IMR-90 (cell line): ENCODE data around the gene FBLN7. TPM values are rescaled to one million over a fixed set of nuclear protein-coding genes. Genes with fewer than 3 reads are reported as not detected.

ENCODE experiments used
- ATAC-seq: fragments of 200-7000 bp; cut with Tn5 transposase; 2 replicates; pipeline ENCODE4 v1.9.1; 2020; ENCODE audit warnings: low read depth, mild to moderate bottlenecking, moderate library complexity
- BruUV-seq: library from RNA; stranded (reverse); fragments of 400-500 nt; replicated peaks from 2 replicates; lab custom pipeline; 2021; lab: Mats Ljungman, UMichigan
- CTCF ChIA-PET: fragments of 300-600 bp; formaldehyde crosslinking; extraction: SDS; loops from one replicate; lab custom pipeline; 2021; ENCODE audit warnings: antibody characterized with exemption; lab: Yijun Ruan, JAX
- POLR2A ChIA-PET: fragments of 300-600 bp; sonication (Branson Sonifier 250); formaldehyde crosslinking; loops from one replicate; lab custom pipeline; 2022; ENCODE audit warnings: antibody characterized with exemption; ENCODE audit not compliant: unreplicated experiment; lab: Charles Lee
- DNase-seq: peaks from one replicate; pipeline ENCODE4 v3.0.0; 2013
- H2AFZ ChIP-seq: replicated peaks from 2 replicates; pipeline ENCODE3; 2013; ENCODE audit warnings: low read length, mild to moderate bottlenecking; ENCODE audit not compliant: poor library complexity
- H2AK5ac ChIP-seq: 2 replicates; pipeline ENCODE4 v1.6.1; 2013; ENCODE audit warnings: low read depth, low read length, inconsistent platforms
- H2AK9ac ChIP-seq: replicated peaks from 2 replicates; pipeline ENCODE3; 2013; ENCODE audit warnings: mild to moderate bottlenecking, low read depth, low read length, moderate library complexity; ENCODE audit not compliant: poor library complexity
- H2BK120ac ChIP-seq: 2 replicates; pipeline ENCODE4 v1.6.1; 2013; ENCODE audit warnings: low read depth, low read length, inconsistent platforms
- H2BK15ac ChIP-seq: 3 replicates; pipeline ENCODE4 v1.6.1; 2013; ENCODE audit warnings: low read depth, low read length, inconsistent platforms
- H2BK20ac ChIP-seq: 2 replicates; pipeline ENCODE4 v1.6.1; 2013; ENCODE audit warnings: low read depth, mild to moderate bottlenecking, inconsistent platforms, low read length, moderate library complexity
- H2BK5ac ChIP-seq: 2 replicates; pipeline ENCODE4 v1.6.1; 2013; ENCODE audit warnings: mild to moderate bottlenecking, low read depth, low read length, inconsistent platforms; ENCODE audit not compliant: poor library complexity, severe bottlenecking
- H3K14ac ChIP-seq: replicated peaks from 2 replicates; pipeline ENCODE4 v1.6.1; 2013; ENCODE audit warnings: low read depth, low read length, inconsistent platforms
- H3K18ac ChIP-seq: 2 replicates; pipeline ENCODE4 v1.6.1; 2013; ENCODE audit warnings: low read depth, low read length, control low read depth
- H3K23ac ChIP-seq: 2 replicates; pipeline ENCODE4 v1.6.1; 2013; ENCODE audit warnings: low read depth, low read length, inconsistent platforms
- H3K27ac ChIP-seq: 2 replicates; pipeline ENCODE4 v1.5.1; 2013; ENCODE audit warnings: mild to moderate bottlenecking, control low read depth, low read length; ENCODE audit not compliant: insufficient read depth
- H3K27me3 ChIP-seq: 2 replicates; pipeline ENCODE4 v1.6.1; 2013; ENCODE audit warnings: low read length; ENCODE audit not compliant: control insufficient read depth, insufficient read depth
- H3K36me3 ChIP-seq: 2 replicates; pipeline ENCODE4 v1.6.1; 2013; ENCODE audit warnings: low read length, mixed read lengths; ENCODE audit not compliant: control insufficient read depth, insufficient read depth
- H3K4ac ChIP-seq: 2 replicates; pipeline ENCODE4 v1.6.1; 2013; ENCODE audit warnings: low read depth, low read length, inconsistent platforms
- H3K4me1 ChIP-seq: 2 replicates; pipeline ENCODE4 v1.6.1; 2013; ENCODE audit warnings: low read length, mixed read lengths; ENCODE audit not compliant: control insufficient read depth, insufficient read depth
- H3K4me2 ChIP-seq: 2 replicates; pipeline ENCODE4 v1.6.1; 2013; ENCODE audit warnings: low read depth, mild to moderate bottlenecking, control low read depth, low read length, moderate library complexity
- H3K4me3 ChIP-seq: 2 replicates; pipeline ENCODE4 v1.5.1; 2013; ENCODE audit warnings: low read depth, mild to moderate bottlenecking, control low read depth, low read length, moderate library complexity; ENCODE audit not compliant: insufficient read depth
- H3K56ac ChIP-seq: 2 replicates; pipeline ENCODE4 v1.6.1; 2013; ENCODE audit warnings: low read length, inconsistent platforms; ENCODE audit not compliant: insufficient read depth; ENCODE audit errors: extremely low read depth
- H3K79me1 ChIP-seq, 2 experiments: 2 replicates each; pipeline ENCODE4 v1.6.1; 2013; ENCODE audit warnings: low read length in 2 of 2, inconsistent platforms in 1 of 2, low read depth in 1 of 2
- H3K9ac ChIP-seq: 2 replicates; pipeline ENCODE4 v1.6.1; 2013; ENCODE audit warnings: low read depth, low read length, control low read depth
- H3K9me1 ChIP-seq: 2 replicates; pipeline ENCODE4 v1.6.1; 2013; ENCODE audit warnings: low read length, inconsistent platforms; ENCODE audit not compliant: insufficient read depth
- H3K9me3 ChIP-seq: 2 replicates; pipeline ENCODE4 v1.6.1; 2013; ENCODE audit warnings: low read length; ENCODE audit not compliant: control insufficient read depth, insufficient read depth
- H4K20me1 ChIP-seq: 2 replicates; pipeline ENCODE4 v1.6.1; 2013; ENCODE audit warnings: low read length, inconsistent platforms; ENCODE audit not compliant: insufficient read depth
- H4K5ac ChIP-seq: 2 replicates; pipeline ENCODE4 v1.6.1; 2013; ENCODE audit warnings: mild to moderate bottlenecking, low read depth, low read length, control low read depth
- H4K8ac ChIP-seq, 2 experiments: 2 replicates each; pipeline ENCODE4 v1.6.1; 2013; ENCODE audit warnings: low read depth in 2 of 2, low read length in 2 of 2, control low read depth in 1 of 2, inconsistent platforms in 1 of 2
- H4K91ac ChIP-seq: 2 replicates; pipeline ENCODE4 v1.6.1; 2013; ENCODE audit warnings: low read depth, low read length, inconsistent platforms; ENCODE audit not compliant: insufficient read depth
- BHLHE40 ChIP-seq: fragments of 150-350 bp; IDR thresholded peaks from 2 replicates; pipeline ENCODE4 v1.6.1; 2016; ENCODE audit warnings: mild to moderate bottlenecking, low read depth, low read length
- CTCF ChIP-seq: conservative IDR thresholded peaks from 2 replicates; pipeline ENCODE4 v1.5.1; 2012; ENCODE audit warnings: mild to moderate bottlenecking, low read depth, low read length, improper control_type of control experiment
- RAD21 ChIP-seq: IDR thresholded peaks from 2 replicates; pipeline ENCODE4 v1.6.1; 2012; ENCODE audit warnings: low read length, improper control_type of control experiment
- SMC3 ChIP-seq: fragments of 150-350 bp; IDR thresholded peaks from 2 replicates; pipeline ENCODE4 v1.6.1; 2016; ENCODE audit warnings: low read depth, mild to moderate bottlenecking, antibody characterized with exemption, low read length, moderate library complexity
- WGBS, 2 experiments: methylation state at CpG; one replicate each; pipeline versions ENCODE4 v1.1.5 to v1.1.7; 2013; ENCODE audit warnings: missing lambda C conversion rate in 2 of 2; ENCODE audit not compliant: insufficient read length in 1 of 2; ENCODE audit errors: extremely low coverage in 2 of 2; 5-methylcytosine and 5-hydroxymethylcytosine counted together
- dilution Hi-C: fragments of 300-500 bp; cut with HindIII; formaldehyde crosslinking; loops from one replicate; pipeline ENCODE4 v1.14.3; 2018; ENCODE audit warnings: low sequenced_read_pairs; ENCODE audit not compliant: unreplicated experiment
- in situ Hi-C: fragments of 300-500 bp; cut with MboI; formaldehyde crosslinking; loops from 3 replicates; pipeline ENCODE4 v1.14.3; 2019; ENCODE audit warnings: low sequenced_read_pairs, inconsistent platforms, mixed read lengths
- intact Hi-C: fragments of 100-400 bp; cut with micrococcal nuclease; formaldehyde crosslinking; loops from 2 replicates; pipeline ENCODE4 v1.10.0; 2022
- polyA plus RNA-seq, 3 experiments: library from polyadenylated mRNA; depleted of rRNA; stranded (reverse); fragments of >200 nt; gene quantifications; 2 replicates each; pipeline ENCODE4 v1.2.3, GENCODE V29; 2012; ENCODE audit warnings: low replicate concordance in 1 of 3
- total RNA-seq: library from RNA; depleted of rRNA; stranded (reverse); fragments of >200 nt; gene quantifications from 2 replicates; pipeline ENCODE4 v1.2.3, GENCODE V29; 2012

FBLN7 gene
- total and polyA plus RNA-seq, 2 of the 4 experiments (the other 2 are of a cell fraction): 0.18 to 1.2 TPM

- Histone ChIP-seq H3K79me1 (no peaks in the 10 kb centered on the region), H3K4me1 (no peaks in the 10 kb centered on the region), H3K18ac (no peak overlapping the region), H3K4me2 (no peak overlapping the region), H3K9me3 (no peaks in the 10 kb centered on the region), H3K27me3 (no peaks in the 10 kb centered on the region), H4K8ac (no peak overlapping the region), H4K5ac (no peak overlapping the region), H3K27ac (no peak overlapping the region), H3K4me3 (no peak overlapping the region), H3K9ac (no peak overlapping the region), H3K56ac (no peak overlapping the region), H2BK15ac (no peak overlapping the region), H2BK120ac (no peak overlapping the region), H2AK5ac (no peak overlapping the region), H3K14ac (no peak overlapping the region), H2BK20ac (no peak overlapping the region), H3K36me3 (no peaks in the 10 kb centered on the region), H4K91ac (no peak overlapping the region), H2BK5ac (no peak overlapping the region), H3K4ac (no peak overlapping the region), H2AK9ac (no peak overlapping the region), H2AFZ (no peak overlapping the region), H4K20me1 (no peaks in the 10 kb centered on the region), H3K9me1 (no peaks in the 10 kb centered on the region), H3K23ac (no peak overlapping the region)
- no CpG with 5 or more reads among the region's 3 CpGs for WGBS, 2 experiments
- intact Hi-C loops (no loop called here), in situ Hi-C loops (no loop called here), dilution Hi-C loops (no loop called here)
- DNase-seq: peak; percentile 18
- TF ChIP-seq CTCF (no peak; the same call in 1 of the 2 replicates), RAD21 (no peak), BHLHE40 (no peak), SMC3 (0 out of 2 replicates have a peak, but pooled peaks have one; percentile 26)
- ChIA-PET POLR2A (no interaction called here), CTCF (interaction anchor here (0.6 kb wide), 1 partner anchor 14 kb away, joined by 3 read pairs; no protein-coding TSS in a partner anchor)
- BruUV-seq: no TSS peak
- peak; percentile 59; the same call in 1 of the 2 replicates for ATAC-seq
Measured at GRCh38 chr2:112216167-112216566, 78.0 kb downstream of the FBLN7 start.
